LNCAP (cell line): ENCODE measurements around the gene MARK2.

Experiments used
- TF ChIP-seq, protein P1 (sequence below): fragments of 450-650 bp; IDR thresholded peaks from 2 replicates; pipeline ENCODE4 v1.5.1; 2017; ENCODE audit warnings: mild to moderate bottlenecking

The MARK2 gene

GRCh38 chr11:63879598-63880402, 40.9 kb downstream of the MARK2 start:
- TF ChIP-seq, protein P1, sequence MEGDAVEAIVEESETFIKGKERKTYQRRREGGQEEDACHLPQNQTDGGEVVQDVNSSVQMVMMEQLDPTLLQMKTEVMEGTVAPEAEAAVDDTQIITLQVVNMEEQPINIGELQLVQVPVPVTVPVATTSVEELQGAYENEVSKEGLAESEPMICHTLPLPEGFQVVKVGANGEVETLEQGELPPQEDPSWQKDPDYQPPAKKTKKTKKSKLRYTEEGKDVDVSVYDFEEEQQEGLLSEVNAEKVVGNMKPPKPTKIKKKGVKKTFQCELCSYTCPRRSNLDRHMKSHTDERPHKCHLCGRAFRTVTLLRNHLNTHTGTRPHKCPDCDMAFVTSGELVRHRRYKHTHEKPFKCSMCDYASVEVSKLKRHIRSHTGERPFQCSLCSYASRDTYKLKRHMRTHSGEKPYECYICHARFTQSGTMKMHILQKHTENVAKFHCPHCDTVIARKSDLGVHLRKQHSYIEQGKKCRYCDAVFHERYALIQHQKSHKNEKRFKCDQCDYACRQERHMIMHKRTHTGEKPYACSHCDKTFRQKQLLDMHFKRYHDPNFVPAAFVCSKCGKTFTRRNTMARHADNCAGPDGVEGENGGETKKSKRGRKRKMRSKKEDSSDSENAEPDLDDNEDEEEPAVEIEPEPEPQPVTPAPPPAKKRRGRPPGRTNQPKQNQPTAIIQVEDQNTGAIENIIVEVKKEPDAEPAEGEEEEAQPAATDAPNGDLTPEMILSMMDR = no peak

- TF ChIP-seq, protein P1 = no peak
Observed at GRCh38 chr11:63880403-63880790, 41.5 kb downstream of the MARK2 start.

GRCh38 chr11:63882555-63883242, 43.8 kb downstream of the MARK2 start:
- TF ChIP-seq, protein P1 = no peak

- TF ChIP-seq, protein P1 = no peak
Observed at GRCh38 chr11:63883791-63884190, 44.9 kb downstream of the MARK2 start.

- TF ChIP-seq, protein P1 = no peak
Observed at GRCh38 chr11:63884196-63884932, 45.5 kb downstream of the MARK2 start.

DNA sequence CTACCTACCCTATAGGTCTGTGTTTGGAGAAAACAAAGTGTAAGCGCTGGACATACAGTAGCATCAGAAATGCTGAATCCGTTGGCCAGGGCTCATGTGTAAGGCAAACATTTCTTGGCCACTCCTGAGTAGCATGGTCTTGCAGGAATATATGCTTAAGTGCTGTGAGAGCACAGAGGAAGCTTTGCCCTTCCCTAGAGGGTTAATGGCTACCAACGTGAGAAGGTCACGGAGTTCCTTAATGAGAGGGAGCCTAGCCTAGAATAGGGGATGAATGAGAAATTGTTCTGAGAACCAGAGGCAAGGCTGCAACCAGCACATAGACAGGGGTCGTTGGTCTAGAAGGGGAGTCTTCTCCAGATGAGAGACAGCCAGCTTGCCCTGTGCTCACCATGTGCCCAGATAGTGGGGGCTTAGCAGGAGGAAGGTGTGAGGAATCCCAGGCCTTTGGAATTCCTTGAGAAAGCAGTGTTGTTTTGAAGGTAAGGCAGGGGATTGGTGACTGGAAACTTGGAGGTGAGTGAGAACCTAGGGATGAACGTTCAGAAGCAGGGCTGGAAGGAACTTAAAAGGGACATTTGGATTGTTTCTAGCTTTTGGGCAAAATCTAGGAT, 48.6 kb downstream of the MARK2 start:
- TF ChIP-seq, protein P1 = no peak
